OCI-LY1 (cell line): ENCODE results near the gene C11orf98.

ENCODE experiments used
- H2AFZ ChIP-seq: fragments of 200-600 bp; sonication (generic), shearing (Covaris generic); 2 replicates; pipeline ENCODE4 v1.6.0; 2014; ENCODE audit warnings: antibody characterized with exemption, mild to moderate bottlenecking, low read length
- H3F3A ChIP-seq: fragments of 200-600 bp; sonication (generic), shearing (Covaris generic); 2 replicates; pipeline ENCODE4 v1.6.0; 2014; ENCODE audit warnings: mild to moderate bottlenecking, antibody characterized with exemption, low read length, moderate library complexity; ENCODE audit not compliant: insufficient read depth
- H3K27ac ChIP-seq: fragments of 200-600 bp; sonication (generic); 2 replicates; pipeline ENCODE4 v1.5.1; 2014; ENCODE audit warnings: low read length, mixed run types, mild to moderate bottlenecking, low read depth; ENCODE audit not compliant: poor library complexity, severe bottlenecking
- H3K27me3 ChIP-seq: fragments of 200-600 bp; sonication (generic); 2 replicates; pipeline ENCODE4 v1.6.0; 2014; ENCODE audit warnings: antibody characterized with exemption, mild to moderate bottlenecking, low read length, moderate library complexity; ENCODE audit not compliant: insufficient read depth
- H3K36me3 ChIP-seq: fragments of 200-600 bp; sonication (generic); 2 replicates; pipeline ENCODE4 v1.6.1; 2014; ENCODE audit warnings: mild to moderate bottlenecking, antibody characterized with exemption, low read length, moderate library complexity, mixed read lengths; ENCODE audit not compliant: insufficient read depth
- H3K4me1 ChIP-seq: fragments of 200-600 bp; sonication (generic); 2 replicates; pipeline ENCODE4 v1.5.1; 2014; ENCODE audit warnings: mild to moderate bottlenecking, low read length, moderate library complexity; ENCODE audit not compliant: insufficient read depth, severe bottlenecking
- H3K4me2 ChIP-seq: fragments of 200-600 bp; sonication (generic), shearing (Covaris generic); 2 replicates; pipeline ENCODE4 v1.6.1; 2014; ENCODE audit warnings: low read length
- H3K4me3 ChIP-seq: fragments of 200-600 bp; sonication (generic); 2 replicates; pipeline ENCODE4 v1.5.1; 2014; ENCODE audit warnings: low read length, low read depth, mild to moderate bottlenecking, mixed read lengths; ENCODE audit not compliant: poor library complexity, severe bottlenecking
- H3K79me2 ChIP-seq: fragments of 200-600 bp; shearing (Covaris generic); 2 replicates; pipeline ENCODE4 v1.6.1; 2016; ENCODE audit warnings: mixed run types, low read length, mixed read lengths; ENCODE audit not compliant: insufficient read depth
- H3K9ac ChIP-seq: fragments of 200-600 bp; sonication (generic), shearing (Covaris generic); 2 replicates; pipeline ENCODE4 v1.6.1; 2014; ENCODE audit warnings: mild to moderate bottlenecking, low read length, mixed read lengths
- H3K9me2 ChIP-seq: fragments of 200-600 bp; sonication (generic), shearing (Covaris generic); 2 replicates; pipeline ENCODE4 v1.6.1; 2014; ENCODE audit warnings: low read depth, mild to moderate bottlenecking, low read length, mixed read lengths
- H3K9me3 ChIP-seq: fragments of 200-600 bp; shearing (Covaris generic); 2 replicates; pipeline ENCODE4 v1.6.1; 2014; ENCODE audit warnings: low read length, mixed read lengths
- H4K20me1 ChIP-seq: fragments of 200-600 bp; sonication (generic), shearing (Covaris generic); 2 replicates; pipeline ENCODE4 v1.6.0; 2016; ENCODE audit warnings: mild to moderate bottlenecking, low read length; ENCODE audit not compliant: insufficient read depth
- CTCF ChIP-seq: fragments of 200-600 bp; sonication (generic), shearing (Covaris generic); IDR thresholded peaks from 2 replicates; pipeline ENCODE4 v1.5.1; 2017; ENCODE audit warnings: mild to moderate bottlenecking, antibody characterized with exemption, low read length, moderate library complexity, mixed read lengths
- EZH2 ChIP-seq: fragments of 200-600 bp; sonication (generic), shearing (Covaris generic); IDR thresholded peaks from 2 replicates; pipeline ENCODE4 v1.8.0; 2017; ENCODE audit warnings: borderline replicate concordance, mixed run types, mild to moderate bottlenecking, antibody characterized with exemption, low read length, moderate library complexity, mixed read lengths

Gene C11orf98

GRCh38 chr11:62712276-62712812, 47.3 kb upstream of the C11orf98 start:
- Histone ChIP-seq H3K9ac (no peak overlapping the region), H3F3A (peaks cover 18% of the 10 kb centered on the region; the same call in 1 of the 2 replicates), H2AFZ (no peak overlapping the region), H4K20me1 (no peaks in the 10 kb centered on the region), H3K4me3 (no peak overlapping the region), H3K4me1 (peaks cover 35% of the 10 kb centered on the region), H3K27me3 (no peaks in the 10 kb centered on the region), H3K9me3 (no peaks in the 10 kb centered on the region), H3K27ac (peak overlapping the region; percentile 45), H3K9me2 (no peaks in the 10 kb centered on the region), H3K4me2 (no peak overlapping the region), H3K79me2 (no peaks in the 10 kb centered on the region), H3K36me3 (peaks cover 74% of the 10 kb centered on the region)
- TF ChIP-seq EZH2 (no peak), CTCF (no peak)

- Histone ChIP-seq H3K4me1 (peaks cover 53% of the 10 kb centered on the region), H3K9me3 (no peaks in the 10 kb centered on the region), H4K20me1 (no peaks in the 10 kb centered on the region), H3F3A (peaks cover 19% of the 10 kb centered on the region; the same call in 1 of the 2 replicates), H3K36me3 (peaks cover 58% of the 10 kb centered on the region), H3K4me3 (peak overlapping the region; percentile 63), H3K79me2 (no peaks in the 10 kb centered on the region), H3K9me2 (no peaks in the 10 kb centered on the region), H3K27ac (peak overlapping the region; percentile 92), H3K4me2 (peak overlapping the region; percentile 90), H3K9ac (peak overlapping the region; percentile 79), H2AFZ (no peak overlapping the region), H3K27me3 (no peaks in the 10 kb centered on the region)
- TF ChIP-seq EZH2 (no peak), CTCF (no peak)
Observed at GRCh38 chr11:62710001-62710345, 45.0 kb upstream of the C11orf98 start.

- Histone ChIP-seq H4K20me1 (no peaks in the 10 kb centered on the region), H3F3A (peaks cover 19% of the 10 kb centered on the region; the same call in 1 of the 2 replicates), H3K36me3 (peaks cover 58% of the 10 kb centered on the region), H3K9ac (peak overlapping the region; percentile 79), H3K27me3 (no peaks in the 10 kb centered on the region), H3K9me3 (no peaks in the 10 kb centered on the region), H2AFZ (no peak overlapping the region), H3K79me2 (no peaks in the 10 kb centered on the region), H3K9me2 (no peaks in the 10 kb centered on the region), H3K4me1 (peaks cover 53% of the 10 kb centered on the region), H3K4me2 (peak overlapping the region; percentile 90), H3K27ac (peak overlapping the region; percentile 92), H3K4me3 (peak overlapping the region; percentile 63)
- no peak for TF ChIP-seq EZH2
- no peak for TF ChIP-seq CTCF
Observed at GRCh38 chr11:62709247-62710000, 44.4 kb upstream of the C11orf98 start.
